SK-N-MC (cell line): ENCODE data around the gene IL11.

ENCODE experiments used
- EZH2 ChIP-seq: fragments of 200-600 bp; sonication (generic); IDR thresholded peaks from one replicate; pipeline ENCODE4 v1.6.1; 2017; ENCODE audit warnings: antibody characterized with exemption
- FOXP2 ChIP-seq: optimal IDR thresholded peaks from 2 replicates; pipeline ENCODE3; 2011; ENCODE audit warnings: mild to moderate bottlenecking, moderate library complexity; ENCODE audit not compliant: insufficient read depth; ENCODE audit errors: extremely low read length, control extremely low read depth
- POLR2AphosphoS5 ChIP-seq: IDR thresholded peaks from 2 replicates; pipeline ENCODE4 v1.6.1; 2012; ENCODE audit warnings: mild to moderate bottlenecking, low read depth, low read length, borderline replicate concordance

GRCh38 chr19:55348317-55349034, 21.8 kb downstream of the IL11 start:
- TF ChIP-seq EZH2 (no peak), POLR2AphosphoS5 (no peak), FOXP2 (no peak)
